SU-DHL-6 (cell line): ENCODE data around the gene SMYD1.

ENCODE experiments used
- H2AFZ ChIP-seq: fragments of 200-600 bp; sonication (generic); 2 replicates; pipeline ENCODE4 v1.6.1; 2014; ENCODE audit warnings: low read depth, mild to moderate bottlenecking, moderate library complexity, mixed read lengths, antibody characterized with exemption, low read length; ENCODE audit not compliant: severe bottlenecking
- H3F3A ChIP-seq: fragments of 200-600 bp; shearing (Covaris generic); 2 replicates; pipeline ENCODE4 v1.6.0; 2016; ENCODE audit warnings: antibody characterized with exemption, mild to moderate bottlenecking; ENCODE audit not compliant: insufficient read depth
- H3K27ac ChIP-seq: fragments of 200-600 bp; sonication (generic); 2 replicates; pipeline ENCODE4 v1.5.1; 2016; ENCODE audit warnings: low read depth, mild to moderate bottlenecking, low read length, moderate library complexity, mixed read lengths
- H3K27me3 ChIP-seq: fragments of 200-600 bp; sonication (generic), shearing (Covaris generic); 2 replicates; pipeline ENCODE4 v1.6.0; 2014; ENCODE audit warnings: mild to moderate bottlenecking, low read length
- H3K36me3 ChIP-seq: fragments of 200-600 bp; sonication (generic); 2 replicates; pipeline ENCODE4 v1.6.1; 2014; ENCODE audit warnings: mild to moderate bottlenecking, low read length, mixed read lengths
- H3K4me2 ChIP-seq: fragments of 300-600, 200-600 bp; shearing (Covaris generic), sonication (generic); 2 replicates; pipeline ENCODE4 v1.6.0; 2014; ENCODE audit warnings: low read length, low read depth, mild to moderate bottlenecking; ENCODE audit not compliant: poor library complexity, severe bottlenecking
- H3K4me3 ChIP-seq: fragments of 200-600 bp; sonication (generic); 2 replicates; pipeline ENCODE4 v1.5.1; 2014; ENCODE audit warnings: antibody characterized with exemption, low read length, mild to moderate bottlenecking, mixed read lengths; ENCODE audit not compliant: insufficient read depth, poor library complexity, severe bottlenecking
- H3K79me2 ChIP-seq: fragments of 200-600 bp; sonication (generic); 2 replicates; pipeline ENCODE4 v1.6.1; 2014; ENCODE audit warnings: mild to moderate bottlenecking, low read length, moderate library complexity; ENCODE audit not compliant: insufficient read depth
- H3K9ac ChIP-seq: fragments of 200-600 bp; sonication (generic); 2 replicates; pipeline ENCODE4 v1.7.0; 2014; ENCODE audit warnings: mild to moderate bottlenecking, low read length
- H3K9me2 ChIP-seq: fragments of 200-600 bp; sonication (generic); replicated peaks from 2 replicates; pipeline ENCODE4 v1.6.1; 2014; ENCODE audit warnings: low read length; ENCODE audit not compliant: insufficient read depth
- H3K9me3 ChIP-seq: fragments of 200-600 bp; sonication (generic); 2 replicates; pipeline ENCODE4 v1.6.1; 2014; ENCODE audit warnings: low read length, mixed read lengths; ENCODE audit not compliant: insufficient read depth
- H4K20me1 ChIP-seq: fragments of 200-600 bp; sonication (generic); 2 replicates; pipeline ENCODE4 v1.6.1; 2014; ENCODE audit warnings: low read depth, mild to moderate bottlenecking, antibody characterized with exemption, low read length, moderate library complexity, mixed read lengths
- CTCF ChIP-seq: fragments of 200-600 bp; sonication (generic); IDR thresholded peaks from one replicate; pipeline ENCODE4 v1.5.1; 2017; ENCODE audit warnings: antibody characterized with exemption, mild to moderate bottlenecking, low read length, moderate library complexity; ENCODE audit not compliant: insufficient read depth, poor library complexity, severe bottlenecking
- EZH2phosphoT487 ChIP-seq: fragments of 200-600 bp; sonication (generic), shearing (Covaris generic); conservative IDR thresholded peaks from 2 replicates; pipeline ENCODE4 v1.6.1; 2018; ENCODE audit warnings: mild to moderate bottlenecking, antibody characterized with exemption, low read length, moderate library complexity, mixed read lengths

SMYD1 gene

GRCh38 chr2:88080545-88080944, 12.9 kb downstream of the SMYD1 start:
- no peaks in the 10 kb centered on the region for H3K27me3 ChIP-seq
- H4K20me1 ChIP-seq: no peaks in the 10 kb centered on the region
- H3K4me2 ChIP-seq: no peak overlapping the region
- H3K4me3 ChIP-seq: no peak overlapping the region
- H3F3A ChIP-seq: no peaks in the 10 kb centered on the region
- H3K27ac ChIP-seq: no peak overlapping the region
- H2AFZ ChIP-seq: no peak overlapping the region
- H3K9me3 ChIP-seq: no peaks in the 10 kb centered on the region
- H3K9ac ChIP-seq: no peak overlapping the region
- TF ChIP-seq EZH2phosphoT487: no peak
- no peak for TF ChIP-seq CTCF
- no peaks in the 10 kb centered on the region for H3K9me2 ChIP-seq
- H3K79me2 ChIP-seq: no peaks in the 10 kb centered on the region
- H3K36me3 ChIP-seq: no peaks in the 10 kb centered on the region

- H3K27me3 ChIP-seq: no peaks in the 10 kb centered on the region
- no peak overlapping the region for H3K27ac ChIP-seq
- H3K9ac ChIP-seq: no peak overlapping the region
- H3K36me3 ChIP-seq: no peaks in the 10 kb centered on the region
- H3K9me2 ChIP-seq: no peaks in the 10 kb centered on the region
- TF ChIP-seq EZH2phosphoT487 (no peak), CTCF (no peak)
- no peaks in the 10 kb centered on the region for H3K9me3 ChIP-seq
- no peaks in the 10 kb centered on the region for H3F3A ChIP-seq
- no peaks in the 10 kb centered on the region for H3K79me2 ChIP-seq
- H2AFZ ChIP-seq: no peak overlapping the region
- no peaks in the 10 kb centered on the region for H4K20me1 ChIP-seq
- H3K4me3 ChIP-seq: no peak overlapping the region
- no peak overlapping the region for H3K4me2 ChIP-seq
These were observed 14.4 kb downstream of the SMYD1 start for GRCh38 chr2:88081924-88082608.

GRCh38 chr2:88082781-88083180, 15.2 kb downstream of the SMYD1 start:
- Histone ChIP-seq H3F3A (no peaks in the 10 kb centered on the region), H3K36me3 (no peaks in the 10 kb centered on the region), H3K9me2 (no peaks in the 10 kb centered on the region), H3K4me2 (no peak overlapping the region), H3K27ac (no peak overlapping the region), H4K20me1 (no peaks in the 10 kb centered on the region), H2AFZ (no peak overlapping the region), H3K4me3 (no peak overlapping the region), H3K9me3 (no peaks in the 10 kb centered on the region), H3K9ac (no peak overlapping the region), H3K79me2 (no peaks in the 10 kb centered on the region), H3K27me3 (no peaks in the 10 kb centered on the region)
- TF ChIP-seq CTCF (no peak), EZH2phosphoT487 (no peak)
